ENCODE measurements around the gene RGS10. TPM values are rescaled to one million over a fixed set of nuclear protein-coding genes. Genes with fewer than 3 reads are reported as not detected.

Gene RGS10
- total and polyA plus RNA-seq, 10 of the 15 experiments (the other 5 are each of a cell fraction or from before 2014, with no cell fraction given): 72.8 to 193 (median 127) TPM

GRCh38 chr10:119542988-119543813, 682 bp upstream of the RGS10 start (continued):
- peak; percentile 61 for TF ChIP-seq IKZF1 (conservative IDR thresholded peaks at IDR 0.05)
- TF ChIP-seq HCFC1 (IDR thresholded peaks at IDR 0.05; ENCODE audit: low read length): no peak
- TF ChIP-seq STAT3 (IDR thresholded peaks at IDR 0.05; ENCODE audit: low read depth, low read length): no peak
- TF ChIP-seq TAF1 (IDR thresholded peaks at IDR 0.05; ENCODE audit: borderline replicate concordance, low read depth, low read length): peak; percentile 14; the same call in 1 of the 2 replicates
- 0 out of 2 replicates have a peak, but pooled peaks have one; percentile 33 for TF ChIP-seq YY1 (IDR thresholded peaks at IDR 0.05; ENCODE audit: low read depth, low read length)
- peak; percentile 50 for TF ChIP-seq RAD21 (IDR thresholded peaks at IDR 0.05; ENCODE audit: insufficient read depth, low read depth, low read length)
- TF ChIP-seq, protein P1, sequence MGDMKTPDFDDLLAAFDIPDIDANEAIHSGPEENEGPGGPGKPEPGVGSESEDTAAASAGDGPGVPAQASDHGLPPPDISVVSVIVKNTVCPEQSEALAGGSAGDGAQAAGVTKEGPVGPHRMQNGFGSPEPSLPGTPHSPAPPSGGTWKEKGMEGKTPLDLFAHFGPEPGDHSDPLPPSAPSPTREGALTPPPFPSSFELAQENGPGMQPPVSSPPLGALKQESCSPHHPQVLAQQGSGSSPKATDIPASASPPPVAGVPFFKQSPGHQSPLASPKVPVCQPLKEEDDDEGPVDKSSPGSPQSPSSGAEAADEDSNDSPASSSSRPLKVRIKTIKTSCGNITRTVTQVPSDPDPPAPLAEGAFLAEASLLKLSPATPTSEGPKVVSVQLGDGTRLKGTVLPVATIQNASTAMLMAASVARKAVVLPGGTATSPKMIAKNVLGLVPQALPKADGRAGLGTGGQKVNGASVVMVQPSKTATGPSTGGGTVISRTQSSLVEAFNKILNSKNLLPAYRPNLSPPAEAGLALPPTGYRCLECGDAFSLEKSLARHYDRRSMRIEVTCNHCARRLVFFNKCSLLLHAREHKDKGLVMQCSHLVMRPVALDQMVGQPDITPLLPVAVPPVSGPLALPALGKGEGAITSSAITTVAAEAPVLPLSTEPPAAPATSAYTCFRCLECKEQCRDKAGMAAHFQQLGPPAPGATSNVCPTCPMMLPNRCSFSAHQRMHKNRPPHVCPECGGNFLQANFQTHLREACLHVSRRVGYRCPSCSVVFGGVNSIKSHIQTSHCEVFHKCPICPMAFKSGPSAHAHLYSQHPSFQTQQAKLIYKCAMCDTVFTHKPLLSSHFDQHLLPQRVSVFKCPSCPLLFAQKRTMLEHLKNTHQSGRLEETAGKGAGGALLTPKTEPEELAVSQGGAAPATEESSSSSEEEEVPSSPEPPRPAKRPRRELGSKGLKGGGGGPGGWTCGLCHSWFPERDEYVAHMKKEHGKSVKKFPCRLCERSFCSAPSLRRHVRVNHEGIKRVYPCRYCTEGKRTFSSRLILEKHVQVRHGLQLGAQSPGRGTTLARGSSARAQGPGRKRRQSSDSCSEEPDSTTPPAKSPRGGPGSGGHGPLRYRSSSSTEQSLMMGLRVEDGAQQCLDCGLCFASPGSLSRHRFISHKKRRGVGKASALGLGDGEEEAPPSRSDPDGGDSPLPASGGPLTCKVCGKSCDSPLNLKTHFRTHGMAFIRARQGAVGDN (IDR thresholded peaks at IDR 0.05): peak; percentile 45
- TF ChIP-seq RCOR1 (conservative IDR thresholded peaks at IDR 0.05; ENCODE audit: low read depth, low read length): 0 out of 2 replicates have a peak, but pooled peaks have one; percentile 5
- 0 out of 2 replicates have a peak, but pooled peaks have one; percentile 6 for TF ChIP-seq POLR2AphosphoS5 (IDR thresholded peaks at IDR 0.05; ENCODE audit: low read length)
- 0 out of 2 replicates have a peak, but pooled peaks have one; percentile 36 for TF ChIP-seq ZNF217 (IDR thresholded peaks at IDR 0.05)
- TF ChIP-seq, protein P2, sequence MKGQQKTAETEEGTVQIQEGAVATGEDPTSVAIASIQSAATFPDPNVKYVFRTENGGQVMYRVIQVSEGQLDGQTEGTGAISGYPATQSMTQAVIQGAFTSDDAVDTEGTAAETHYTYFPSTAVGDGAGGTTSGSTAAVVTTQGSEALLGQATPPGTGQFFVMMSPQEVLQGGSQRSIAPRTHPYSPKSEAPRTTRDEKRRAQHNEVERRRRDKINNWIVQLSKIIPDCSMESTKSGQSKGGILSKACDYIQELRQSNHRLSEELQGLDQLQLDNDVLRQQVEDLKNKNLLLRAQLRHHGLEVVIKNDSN (IDR thresholded peaks at IDR 0.05; ENCODE audit: borderline replicate concordance, extremely low read length, insufficient read depth, low read depth, low read length): peak; percentile 60
- peak; percentile 93; the same call in 1 of the 2 replicates for TF ChIP-seq GATAD2B (conservative IDR thresholded peaks at IDR 0.05; ENCODE audit: low read depth)
- peak; percentile 41 to 83; a peak in 3 of 4 replicates for TF ChIP-seq BHLHE40 (IDR thresholded peaks at IDR 0.05; ENCODE audit: borderline replicate concordance in 1 of 2, low read depth in 2 of 2, low read length in 1 of 2)
- TF ChIP-seq STAT1 (conservative IDR thresholded peaks at IDR 0.05): peak; percentile 67; the same call in 1 of the 2 replicates
- TF ChIP-seq SIN3A (IDR thresholded peaks at IDR 0.05; ENCODE audit: low read depth, low read length): peak; percentile 0; the same call in 1 of the 2 replicates
- TF ChIP-seq MEF2B (IDR thresholded peaks at IDR 0.05; ENCODE audit: partially characterized antibody, poor library complexity, severe bottlenecking): peak; percentile 44
- TF ChIP-seq, protein P3, sequence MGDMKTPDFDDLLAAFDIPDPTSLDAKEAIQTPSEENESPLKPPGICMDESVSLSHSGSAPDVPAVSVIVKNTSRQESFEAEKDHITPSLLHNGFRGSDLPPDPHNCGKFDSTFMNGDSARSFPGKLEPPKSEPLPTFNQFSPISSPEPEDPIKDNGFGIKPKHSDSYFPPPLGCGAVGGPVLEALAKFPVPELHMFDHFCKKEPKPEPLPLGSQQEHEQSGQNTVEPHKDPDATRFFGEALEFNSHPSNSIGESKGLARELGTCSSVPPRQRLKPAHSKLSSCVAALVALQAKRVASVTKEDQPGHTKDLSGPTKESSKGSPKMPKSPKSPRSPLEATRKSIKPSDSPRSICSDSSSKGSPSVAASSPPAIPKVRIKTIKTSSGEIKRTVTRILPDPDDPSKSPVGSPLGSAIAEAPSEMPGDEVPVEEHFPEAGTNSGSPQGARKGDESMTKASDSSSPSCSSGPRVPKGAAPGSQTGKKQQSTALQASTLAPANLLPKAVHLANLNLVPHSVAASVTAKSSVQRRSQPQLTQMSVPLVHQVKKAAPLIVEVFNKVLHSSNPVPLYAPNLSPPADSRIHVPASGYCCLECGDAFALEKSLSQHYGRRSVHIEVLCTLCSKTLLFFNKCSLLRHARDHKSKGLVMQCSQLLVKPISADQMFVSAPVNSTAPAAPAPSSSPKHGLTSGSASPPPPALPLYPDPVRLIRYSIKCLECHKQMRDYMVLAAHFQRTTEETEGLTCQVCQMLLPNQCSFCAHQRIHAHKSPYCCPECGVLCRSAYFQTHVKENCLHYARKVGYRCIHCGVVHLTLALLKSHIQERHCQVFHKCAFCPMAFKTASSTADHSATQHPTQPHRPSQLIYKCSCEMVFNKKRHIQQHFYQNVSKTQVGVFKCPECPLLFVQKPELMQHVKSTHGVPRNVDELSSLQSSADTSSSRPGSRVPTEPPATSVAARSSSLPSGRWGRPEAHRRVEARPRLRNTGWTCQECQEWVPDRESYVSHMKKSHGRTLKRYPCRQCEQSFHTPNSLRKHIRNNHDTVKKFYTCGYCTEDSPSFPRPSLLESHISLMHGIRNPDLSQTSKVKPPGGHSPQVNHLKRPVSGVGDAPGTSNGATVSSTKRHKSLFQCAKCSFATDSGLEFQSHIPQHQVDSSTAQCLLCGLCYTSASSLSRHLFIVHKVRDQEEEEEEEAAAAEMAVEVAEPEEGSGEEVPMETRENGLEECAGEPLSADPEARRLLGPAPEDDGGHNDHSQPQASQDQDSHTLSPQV (IDR thresholded peaks at IDR 0.05): 0 out of 2 replicates have a peak, but pooled peaks have one; percentile 57
